Caki2 (cell line): ENCODE results near the gene HAO2. TPM values are rescaled to one million over a fixed set of nuclear protein-coding genes. Genes with fewer than 3 reads are reported as not detected.
"Not testable (repeated sequence)": the region's sequence is repeated elsewhere in the genome, so short reads cannot be mapped to it uniquely, and the experiment has no call there.

Source experiments
- DNase-seq: peaks from one replicate; pipeline ENCODE4 v3.0.0-alpha.2; 2015; ENCODE audit warnings: low read depth
- in situ Hi-C: cut with HindIII; loops from 2 replicates; pipeline ENCODE4 v1.10.0; 2016; ENCODE audit warnings: low sequenced_read_pairs, low pct_unique_long_range_greater_than_20kb, mixed read lengths
- total RNA-seq: library from RNA; depleted of rRNA; stranded (reverse); fragments of >200 nt; shearing (Covaris generic); gene quantifications from 2 replicates; pipeline ENCODE4 v1.2.3, GENCODE V29; 2014; ENCODE audit warnings: low replicate concordance

The HAO2 gene
- total RNA-seq, 1 experiment from 2014 or later = not detected

- DNase-seq = no peak
- in situ Hi-C loops = no loop called here
These were observed 4.0 kb downstream of the HAO2 start for GRCh38 chr1:119372503-119373086.

- in situ Hi-C loops = no loop called here
These were observed 4.9 kb downstream of the HAO2 start for GRCh38 chr1:119373465-119373864.

DNA sequence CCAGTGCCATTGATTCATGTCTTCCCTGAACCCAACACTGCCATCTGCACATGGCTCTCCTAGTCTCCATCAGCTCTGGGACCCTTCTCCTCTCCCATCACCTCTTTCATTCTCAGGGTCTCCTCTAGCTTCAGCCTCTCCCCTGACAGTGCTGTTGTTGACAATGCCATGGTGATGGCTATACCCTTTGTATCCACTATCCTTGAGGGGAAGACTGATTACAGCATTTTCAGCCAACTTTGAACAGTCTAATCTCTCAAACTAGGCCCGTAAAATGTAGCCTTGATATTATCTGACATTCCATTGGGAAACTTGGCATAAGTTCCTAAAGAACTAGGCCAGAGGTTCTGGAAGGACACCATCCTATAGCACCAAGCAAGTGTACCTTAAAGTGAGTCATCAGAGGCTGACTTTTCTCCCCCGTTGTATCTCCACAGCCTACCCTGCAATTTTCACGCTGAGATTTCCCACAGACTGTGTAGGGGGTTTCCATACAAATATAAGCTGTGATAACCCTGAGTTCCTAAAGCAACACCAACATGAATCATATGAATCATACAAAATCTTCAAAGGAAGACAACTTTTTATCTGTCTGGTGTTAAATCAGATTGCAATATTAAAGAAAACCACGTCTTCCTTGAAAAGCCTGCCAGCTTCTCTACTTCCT is 5.8 kb downstream of the HAO2 start:
- DNase-seq = no peak
- in situ Hi-C loops = no loop called here

More at GRCh38 chr1:119373465-119373864, 4.9 kb downstream of the HAO2 start:
- no peak for DNase-seq

GRCh38 chr1:119375366-119375765 is 6.8 kb downstream of the HAO2 start:
- no peak for DNase-seq
- in situ Hi-C loops = no loop called here

- in situ Hi-C loops = no loop called here
- no peak for DNase-seq
These were observed 8.0 kb downstream of the HAO2 start for GRCh38 chr1:119376594-119376993.

DNA sequence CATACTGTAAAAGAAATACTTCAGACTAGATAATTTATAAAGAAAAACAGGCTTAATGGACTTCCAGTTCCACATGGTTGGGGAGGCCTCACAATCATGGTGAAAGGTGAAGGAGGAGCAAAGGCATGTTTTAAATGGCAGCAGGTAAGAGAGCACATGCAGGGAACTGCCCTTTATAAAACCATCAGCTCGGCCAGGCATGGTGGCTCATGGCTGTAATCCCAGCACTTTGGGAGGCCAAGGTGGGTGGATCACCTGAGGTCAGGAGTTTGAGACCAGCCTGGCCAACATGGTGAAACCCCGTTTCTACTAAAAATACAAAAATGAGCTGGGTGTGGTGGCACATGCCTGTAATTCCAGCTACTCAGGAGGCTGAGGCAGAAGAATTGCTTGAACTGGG is 9.0 kb downstream of the HAO2 start:
- in situ Hi-C loops = not testable (repeated sequence)

GRCh38 chr1:119379117-119379516 is 10.5 kb downstream of the HAO2 start:
- in situ Hi-C loops = no loop called here
- no peak for DNase-seq

More for the DNA sequence above, 9.0 kb downstream of the HAO2 start:
- not testable (repeated sequence) for DNase-seq

- in situ Hi-C loops = no loop called here
- no peak for DNase-seq
These were observed 11.7 kb downstream of the HAO2 start for GRCh38 chr1:119380304-119380703.

GRCh38 chr1:119380983-119381662 is 12.5 kb downstream of the HAO2 start:
- in situ Hi-C loops = no loop called here
- DNase-seq = no peak

DNA sequence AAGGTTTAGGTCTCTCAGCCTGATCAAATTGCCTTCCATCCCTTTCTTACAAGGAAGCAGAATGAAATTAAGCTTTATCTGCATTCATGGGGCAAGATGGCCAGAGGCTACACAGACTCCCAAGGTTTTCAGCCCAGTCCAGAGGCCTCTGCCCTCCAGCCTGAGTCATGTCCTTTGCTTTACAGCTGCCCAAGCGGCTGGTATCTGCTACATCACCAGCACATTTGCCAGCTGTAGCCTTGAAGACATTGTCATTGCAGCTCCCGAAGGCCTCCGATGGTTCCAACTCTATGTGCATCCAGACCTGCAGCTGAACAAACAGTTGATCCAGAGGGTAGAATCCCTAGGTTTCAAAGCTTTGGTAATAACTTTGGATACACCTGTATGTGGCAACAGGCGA is 16.0 kb downstream of the HAO2 start:
- in situ Hi-C loops = no loop called here
- DNase-seq = no peak

DNA sequence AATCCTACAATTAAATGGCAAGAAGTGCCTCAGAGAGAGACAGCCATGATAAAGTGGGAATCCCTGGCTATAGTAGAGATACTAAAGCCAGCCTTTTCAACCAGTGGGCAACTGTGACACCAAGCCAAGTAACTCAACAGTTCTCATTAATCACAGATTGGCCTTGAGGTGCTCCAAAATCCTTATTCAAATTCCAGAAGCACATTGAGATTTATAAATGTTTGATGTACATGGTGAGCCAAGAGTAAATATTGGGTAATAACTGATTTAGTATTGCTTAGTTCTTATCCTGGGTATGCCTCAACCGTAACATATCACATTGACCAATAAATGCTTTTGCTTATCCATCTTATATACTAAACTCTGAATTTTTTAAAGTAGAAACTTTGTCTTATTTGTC is 17.1 kb downstream of the HAO2 start:
- in situ Hi-C loops = no loop called here

GRCh38 chr1:119387858-119388257 is 19.3 kb downstream of the HAO2 start:
- in situ Hi-C loops = no loop called here

More for the DNA sequence above, 17.1 kb downstream of the HAO2 start:
- DNase-seq = no peak

GRCh38 chr1:119388450-119388849 is 19.9 kb downstream of the HAO2 start:
- DNase-seq = no peak
- in situ Hi-C loops = no loop called here

More at GRCh38 chr1:119387858-119388257, 19.3 kb downstream of the HAO2 start:
- no peak for DNase-seq

GRCh38 chr1:119390526-119390925 is 21.9 kb downstream of the HAO2 start:
- in situ Hi-C loops = no loop called here
- DNase-seq = no peak

GRCh38 chr1:119391749-119392148 is 23.2 kb downstream of the HAO2 start:
- no peak for DNase-seq
- in situ Hi-C loops = no loop called here

DNA sequence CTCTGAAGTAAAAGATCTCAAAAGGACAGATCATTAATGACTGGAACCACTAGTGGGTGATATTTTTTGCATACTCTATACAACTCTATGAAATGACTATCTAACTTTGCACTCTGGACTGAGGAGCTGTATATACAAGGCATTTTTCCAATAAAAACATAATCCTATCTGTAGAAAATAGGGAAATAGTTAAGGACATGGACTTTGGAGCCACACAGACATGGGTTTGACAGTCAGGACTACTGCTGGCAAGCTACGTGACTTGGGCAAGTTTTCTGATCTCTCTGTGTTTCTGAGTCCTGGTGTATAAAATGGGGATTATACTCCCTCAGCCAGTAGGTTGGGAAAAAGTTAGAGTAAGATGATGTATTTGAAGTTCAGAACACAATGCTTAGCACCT is 25.5 kb downstream of the HAO2 start:
- in situ Hi-C loops = no loop called here
- DNase-seq = no peak

- in situ Hi-C loops = no loop called here
- DNase-seq = no peak
These were observed 28.4 kb downstream of the HAO2 start for GRCh38 chr1:119396982-119397381.

- no peak for DNase-seq
- in situ Hi-C loops = no loop called here
These were observed 29.4 kb downstream of the HAO2 start for GRCh38 chr1:119397986-119398385.

DNA sequence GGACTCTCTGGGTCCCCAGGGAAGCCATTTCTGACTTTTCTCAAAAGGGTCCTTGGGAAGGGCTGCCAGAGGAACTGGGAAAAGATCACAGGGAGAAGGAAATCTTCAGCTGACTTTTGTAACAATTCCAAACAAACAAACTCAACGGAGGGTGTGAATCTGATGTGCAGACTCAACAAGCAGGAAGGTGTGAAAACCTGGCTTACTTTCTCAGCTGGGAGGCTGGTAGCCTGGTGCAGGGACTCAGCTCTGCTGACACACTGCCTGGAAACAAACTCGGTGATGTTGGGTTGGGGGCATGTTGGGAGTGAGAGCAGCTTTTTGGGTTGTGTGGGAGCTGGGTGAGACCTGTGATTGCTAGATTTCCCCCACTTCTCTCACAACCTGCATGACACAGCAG is 36.2 kb downstream of the HAO2 start:
- in situ Hi-C loops = no loop called here
- no peak for DNase-seq
